HEK293 (cell line): ENCODE measurements around the gene FHIT.

Source experiments
- BCL11A ChIP-seq: fragments of 450-650 bp; formaldehyde crosslinking; IDR thresholded peaks from 2 replicates; pipeline ENCODE4 v1.5.1; 2016; ENCODE audit warnings: low read depth, missing biosample characterization, missing genetic modification characterization
- GLI2 ChIP-seq: fragments of 450-650 bp; formaldehyde crosslinking; IDR thresholded peaks from 2 replicates; pipeline ENCODE4; 2017; ENCODE audit warnings: missing biosample characterization, missing genetic modification characterization, low read depth, borderline replicate concordance
- ZNF174 ChIP-seq: fragments of 450-650 bp; formaldehyde crosslinking; IDR thresholded peaks from 2 replicates; pipeline ENCODE4 v1.5.0; 2017; ENCODE audit warnings: missing biosample characterization, mild to moderate bottlenecking, missing genetic modification characterization
- ZNF391 ChIP-seq: fragments of 450-650 bp; formaldehyde crosslinking; IDR thresholded peaks from 2 replicates; pipeline ENCODE4 v1.5.1; 2016; ENCODE audit warnings: low read depth, missing biosample characterization, missing genetic modification characterization, borderline replicate concordance
- ZNF426 ChIP-seq: fragments of 450-650 bp; formaldehyde crosslinking; IDR thresholded peaks from 2 replicates; pipeline ENCODE4 v1.5.1; 2017; ENCODE audit warnings: missing biosample characterization, missing genetic modification characterization, mild to moderate bottlenecking, inconsistent platforms, moderate library complexity
- TF ChIP-seq, protein P1 (sequence below): fragments of 450-650 bp; formaldehyde crosslinking; IDR thresholded peaks from 2 replicates; pipeline ENCODE4 v1.5.1; 2017; ENCODE audit warnings: missing biosample characterization, missing genetic modification characterization
- TF ChIP-seq, protein P2 (sequence below): fragments of 450-650 bp; formaldehyde crosslinking; IDR thresholded peaks from 2 replicates; pipeline ENCODE4 v1.5.1; 2016; ENCODE audit warnings: missing biosample characterization, missing genetic modification characterization
- TF ChIP-seq, protein P3 (sequence below): fragments of 450-650 bp; formaldehyde crosslinking; IDR thresholded peaks from 2 replicates; pipeline ENCODE4 v1.5.1; 2016; ENCODE audit warnings: missing biosample characterization, missing genetic modification characterization

DNA sequence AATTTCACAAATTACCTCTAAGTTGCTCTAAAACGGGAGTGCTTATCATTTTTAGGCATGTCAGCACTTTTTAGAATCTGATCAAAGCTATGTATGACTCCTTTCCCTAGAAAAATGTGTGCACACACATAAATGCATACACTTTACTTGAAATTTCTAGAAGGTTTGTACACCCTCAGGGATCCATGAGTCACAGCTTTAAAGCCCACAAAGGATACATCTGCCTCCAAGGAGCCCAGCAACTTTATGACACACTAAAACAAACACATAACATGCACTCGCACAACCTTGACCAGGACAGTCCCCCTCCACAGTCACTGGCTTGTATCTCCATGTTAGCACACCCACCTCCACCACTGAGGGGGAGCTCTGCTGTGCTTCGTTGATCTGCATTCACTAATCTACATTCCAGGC, 1479.5 kb downstream of the FHIT start:
- TF ChIP-seq, protein P1, sequence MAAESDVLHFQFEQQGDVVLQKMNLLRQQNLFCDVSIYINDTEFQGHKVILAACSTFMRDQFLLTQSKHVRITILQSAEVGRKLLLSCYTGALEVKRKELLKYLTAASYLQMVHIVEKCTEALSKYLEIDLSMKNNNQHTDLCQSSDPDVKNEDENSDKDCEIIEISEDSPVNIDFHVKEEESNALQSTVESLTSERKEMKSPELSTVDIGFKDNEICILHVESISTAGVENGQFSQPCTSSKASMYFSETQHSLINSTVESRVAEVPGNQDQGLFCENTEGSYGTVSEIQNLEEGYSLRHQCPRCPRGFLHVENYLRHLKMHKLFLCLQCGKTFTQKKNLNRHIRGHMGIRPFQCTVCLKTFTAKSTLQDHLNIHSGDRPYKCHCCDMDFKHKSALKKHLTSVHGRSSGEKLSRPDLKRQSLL (tag by site-specific recombination), result no peak
- TF ChIP-seq BCL11A (tag by site-specific recombination), result no peak
- TF ChIP-seq, protein P2, sequence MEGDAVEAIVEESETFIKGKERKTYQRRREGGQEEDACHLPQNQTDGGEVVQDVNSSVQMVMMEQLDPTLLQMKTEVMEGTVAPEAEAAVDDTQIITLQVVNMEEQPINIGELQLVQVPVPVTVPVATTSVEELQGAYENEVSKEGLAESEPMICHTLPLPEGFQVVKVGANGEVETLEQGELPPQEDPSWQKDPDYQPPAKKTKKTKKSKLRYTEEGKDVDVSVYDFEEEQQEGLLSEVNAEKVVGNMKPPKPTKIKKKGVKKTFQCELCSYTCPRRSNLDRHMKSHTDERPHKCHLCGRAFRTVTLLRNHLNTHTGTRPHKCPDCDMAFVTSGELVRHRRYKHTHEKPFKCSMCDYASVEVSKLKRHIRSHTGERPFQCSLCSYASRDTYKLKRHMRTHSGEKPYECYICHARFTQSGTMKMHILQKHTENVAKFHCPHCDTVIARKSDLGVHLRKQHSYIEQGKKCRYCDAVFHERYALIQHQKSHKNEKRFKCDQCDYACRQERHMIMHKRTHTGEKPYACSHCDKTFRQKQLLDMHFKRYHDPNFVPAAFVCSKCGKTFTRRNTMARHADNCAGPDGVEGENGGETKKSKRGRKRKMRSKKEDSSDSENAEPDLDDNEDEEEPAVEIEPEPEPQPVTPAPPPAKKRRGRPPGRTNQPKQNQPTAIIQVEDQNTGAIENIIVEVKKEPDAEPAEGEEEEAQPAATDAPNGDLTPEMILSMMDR (tag by site-specific recombination), result no peak
- TF ChIP-seq ZNF391 (tag by site-specific recombination), result no peak
- no peak for TF ChIP-seq ZNF426 (tag by site-specific recombination)
- TF ChIP-seq, protein P3, sequence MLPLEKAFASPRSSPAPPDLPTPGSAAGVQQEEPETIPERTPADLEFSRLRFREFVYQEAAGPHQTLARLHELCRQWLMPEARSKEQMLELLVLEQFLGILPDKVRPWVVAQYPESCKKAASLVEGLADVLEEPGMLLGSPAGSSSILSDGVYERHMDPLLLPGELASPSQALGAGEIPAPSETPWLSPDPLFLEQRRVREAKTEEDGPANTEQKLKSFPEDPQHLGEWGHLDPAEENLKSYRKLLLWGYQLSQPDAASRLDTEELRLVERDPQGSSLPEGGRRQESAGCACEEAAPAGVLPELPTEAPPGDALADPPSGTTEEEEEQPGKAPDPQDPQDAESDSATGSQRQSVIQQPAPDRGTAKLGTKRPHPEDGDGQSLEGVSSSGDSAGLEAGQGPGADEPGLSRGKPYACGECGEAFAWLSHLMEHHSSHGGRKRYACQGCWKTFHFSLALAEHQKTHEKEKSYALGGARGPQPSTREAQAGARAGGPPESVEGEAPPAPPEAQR, result no peak
- TF ChIP-seq ZNF174 (tag by site-specific recombination), result no peak
- TF ChIP-seq GLI2 (tag by site-specific recombination), result no peak
